Right lobe of liver (tissue), 6 donors: Measurements from ENCODE around the gene STK31. TPM values are rescaled to one million over a fixed set of nuclear protein-coding genes. Genes with fewer than 3 reads are reported as not detected.
A peak's percentile ranks its signal among the peaks of the same experiment; 100 is the strongest.

ENCODE experiments used
- ATAC-seq, 4 donors: fragments of 200-7000 bp; cut with Tn5 transposase; one replicate each; pipeline ENCODE4 v1.9.1; 2020; ENCODE audit warnings: mild to moderate bottlenecking in 4 of 4, moderate library complexity in 4 of 4
- DNase-seq, 3 donors: peaks; one replicate each; pipeline ENCODE4 v3.0.0-alpha.2; 2020
- H3K27ac ChIP-seq, 3 donors: fragments of 200-600 bp; one replicate each; pipeline ENCODE4 v1.8.0; 2022
- H3K27me3 ChIP-seq, 2 donors: fragments of 200-600 bp; one replicate each; pipeline ENCODE4 v1.8.0; 2022
- H3K36me3 ChIP-seq, 4 donors: fragments of 200-600 bp; sonication (generic) in 1 of 4; one replicate each; pipeline versions ENCODE4 v1.5.1 to v1.8.0; 2017 to 2022; ENCODE audit warnings: control low read depth in 1 of 4
- H3K4me1 ChIP-seq, 4 donors: fragments of 200-600 bp; sonication (generic) in 1 of 4; one replicate each; pipeline versions ENCODE4 v1.5.1 to v1.8.0; 2017 to 2022; ENCODE audit warnings: control low read depth in 1 of 4
- H3K4me3 ChIP-seq, 3 donors: fragments of 200-600 bp; one replicate each; pipeline ENCODE4 v1.8.0; 2022
- H3K9me3 ChIP-seq, 4 donors: fragments of 200-600 bp; sonication (generic) in 1 of 4; one replicate each; pipeline versions ENCODE4 v1.5.1 to v1.8.0; 2017 to 2022; ENCODE audit warnings: control low read depth in 1 of 4
- POLR2A ChIP-seq: fragments of 450-650 bp; IDR thresholded peaks from one replicate; pipeline ENCODE4 v1.6.1; 2017; ENCODE audit warnings: antibody characterized with exemption, mild to moderate bottlenecking
- WGBS: methylation state at CpG from one replicate; pipeline ENCODE4 v1.1.6; 2018; ENCODE audit warnings: low coverage, low lambda C conversion rate; ENCODE audit not compliant: insufficient coverage; ENCODE audit errors: missing lambda C conversion rate; 5-methylcytosine and 5-hydroxymethylcytosine counted together
- intact Hi-C, 2 donors: fragments of 100-400 bp; cut with DNase I; formaldehyde crosslinking; loops; one replicate each; pipeline versions ENCODE4 v1.11.2 to v1.14.1; 2022
- total RNA-seq, 6 experiments: library from RNA; depleted of rRNA in 2 of 6; stranded (reverse); fragments of >200 nt in 2 of 6; fragmentation: NEBNext Ultra II Directional in 3 of 6; extraction: Animal tissue kit (Norgen Biotek cat#: 25700) in 3 of 6; gene quantifications; one replicate each; pipeline versions ENCODE4 v1.1.0 to v1.2.4, GENCODE V29; 2016 to 2023
- TF ChIP-seq, protein P1 (sequence below), 4 donors: fragments of 200-600 bp in 3 of 4; fragments of 450-650 bp in 1 of 4; IDR thresholded peaks; one replicate each; pipeline versions ENCODE4 v1.5.1 to v1.8.0; 2016 to 2022; ENCODE audit warnings: antibody characterized with exemption in 4 of 4, mild to moderate bottlenecking in 2 of 4
- donor health status: DM: no; HTN: yes; CAD: no.
- donor health status: DM: no; HTN: no; CAD: no.
- donor health status: DM: no; HTN: no; CAD: no.
- donor health status: DM: no; HTN: yes; CAD: no.
- donor health status: DM: no; HTN: yes; CAD: no.

The STK31 gene
- total RNA-seq, 6 experiments from 2014 or later = 0.13 to 0.62 (median 0.32) TPM; not detected in 1

DNA sequence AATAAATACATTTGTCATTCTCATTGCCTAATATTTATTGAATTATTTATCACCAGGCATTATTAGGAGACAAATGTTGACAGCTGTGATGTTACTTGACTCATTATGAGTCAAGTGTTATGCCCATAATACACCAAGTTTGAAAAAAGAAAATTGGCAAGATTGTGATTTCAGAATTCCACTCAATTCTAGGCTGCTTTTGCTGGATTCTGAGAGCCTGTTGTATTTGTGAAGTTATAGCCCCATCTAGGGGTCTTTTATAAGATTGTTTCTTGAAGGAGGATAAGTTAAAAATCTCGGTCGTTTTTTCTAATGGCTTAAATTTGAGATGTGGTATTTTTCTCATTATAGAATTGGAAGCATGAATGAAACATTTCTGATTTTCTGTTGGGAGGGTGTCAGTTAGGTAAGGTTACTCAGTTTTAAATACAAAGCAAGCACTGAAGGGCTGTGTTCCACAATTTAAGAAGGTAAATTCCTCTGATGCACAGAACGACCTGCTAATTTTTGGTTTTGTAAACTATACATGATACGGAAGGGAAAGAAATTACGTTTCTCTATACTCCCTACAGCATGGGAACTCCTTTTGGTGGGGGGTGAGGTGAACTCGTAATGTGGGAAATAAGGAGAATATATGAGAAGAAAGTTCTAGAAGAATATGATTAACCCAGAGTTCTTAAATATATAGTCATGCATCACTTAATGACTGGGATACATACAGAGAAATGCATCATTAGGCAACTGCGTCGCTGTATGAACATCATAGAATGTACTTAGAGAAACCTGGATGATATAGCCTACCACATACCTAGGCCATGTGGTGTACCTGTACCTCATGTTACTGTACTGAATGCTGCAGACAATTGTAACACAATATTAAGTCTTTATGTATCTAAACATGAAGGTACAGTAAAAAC lies 2.6 kb downstream of the STK31 start:
- intact Hi-C loops = no loop called here
- H3K9me3 ChIP-seq = no peaks in the 10 kb centered on the region
- no peaks in the 10 kb centered on the region for H3K4me1 ChIP-seq
- no peak overlapping the region for H3K27ac ChIP-seq
- WGBS = 35% methylated on average over 8 of the region's 8 CpGs
- H3K27me3 ChIP-seq = no peaks in the 10 kb centered on the region
- no peak overlapping the region for H3K4me3 ChIP-seq
- ATAC-seq (peak; percentile 71 to 90 (median 78)), DNase-seq (no peak)
- no peaks in the 10 kb centered on the region for H3K36me3 ChIP-seq
- no peak for TF ChIP-seq POLR2A
- TF ChIP-seq, protein P1, sequence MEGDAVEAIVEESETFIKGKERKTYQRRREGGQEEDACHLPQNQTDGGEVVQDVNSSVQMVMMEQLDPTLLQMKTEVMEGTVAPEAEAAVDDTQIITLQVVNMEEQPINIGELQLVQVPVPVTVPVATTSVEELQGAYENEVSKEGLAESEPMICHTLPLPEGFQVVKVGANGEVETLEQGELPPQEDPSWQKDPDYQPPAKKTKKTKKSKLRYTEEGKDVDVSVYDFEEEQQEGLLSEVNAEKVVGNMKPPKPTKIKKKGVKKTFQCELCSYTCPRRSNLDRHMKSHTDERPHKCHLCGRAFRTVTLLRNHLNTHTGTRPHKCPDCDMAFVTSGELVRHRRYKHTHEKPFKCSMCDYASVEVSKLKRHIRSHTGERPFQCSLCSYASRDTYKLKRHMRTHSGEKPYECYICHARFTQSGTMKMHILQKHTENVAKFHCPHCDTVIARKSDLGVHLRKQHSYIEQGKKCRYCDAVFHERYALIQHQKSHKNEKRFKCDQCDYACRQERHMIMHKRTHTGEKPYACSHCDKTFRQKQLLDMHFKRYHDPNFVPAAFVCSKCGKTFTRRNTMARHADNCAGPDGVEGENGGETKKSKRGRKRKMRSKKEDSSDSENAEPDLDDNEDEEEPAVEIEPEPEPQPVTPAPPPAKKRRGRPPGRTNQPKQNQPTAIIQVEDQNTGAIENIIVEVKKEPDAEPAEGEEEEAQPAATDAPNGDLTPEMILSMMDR (IDR thresholded peaks at IDR 0.05) = peak; percentile 51 to 72 (median 64)

GRCh38 chr7:23713285-23714149 lies 3.5 kb downstream of the STK31 start:
- no peak overlapping the region for H3K4me3 ChIP-seq
- DNase-seq (no peak), ATAC-seq (no peak)
- H3K27ac ChIP-seq = no peak overlapping the region
- intact Hi-C loops = no loop called here
- no peaks in the 10 kb centered on the region for H3K36me3 ChIP-seq
- no peaks in the 10 kb centered on the region for H3K27me3 ChIP-seq
- H3K9me3 ChIP-seq = no peaks in the 10 kb centered on the region
- WGBS = 67% methylated on average over 6 of the region's 6 CpGs
- TF ChIP-seq, protein P1 (IDR thresholded peaks at IDR 0.05) = no peak
- TF ChIP-seq POLR2A = no peak
- no peaks in the 10 kb centered on the region for H3K4me1 ChIP-seq

DNA sequence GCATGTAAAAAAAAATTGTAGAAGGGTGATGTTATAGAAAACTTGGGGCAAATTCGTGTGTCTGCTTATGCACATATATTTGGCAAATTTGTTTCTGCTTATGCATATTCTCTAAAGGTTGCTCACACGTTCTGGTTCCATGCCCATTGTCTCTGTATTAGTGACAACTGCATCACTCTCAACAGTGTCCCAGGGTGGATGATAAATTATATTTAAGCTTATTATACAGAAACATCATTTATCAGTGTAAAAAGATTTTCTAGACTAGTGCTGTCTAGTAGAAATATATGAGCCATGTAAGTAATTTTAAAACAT lies 4.1 kb downstream of the STK31 start:
- Histone ChIP-seq H3K36me3 (no peaks in the 10 kb centered on the region), H3K4me1 (no peaks in the 10 kb centered on the region), H3K27ac (no peak overlapping the region), H3K4me3 (no peak overlapping the region), H3K27me3 (no peaks in the 10 kb centered on the region), H3K9me3 (no peaks in the 10 kb centered on the region)
- no peak for TF ChIP-seq POLR2A
- TF ChIP-seq, protein P1 (IDR thresholded peaks at IDR 0.05) = no peak
- 37% methylated on average over 2 of the region's 2 CpGs for WGBS
- ATAC-seq = no peak
- DNase-seq = no peak
- intact Hi-C loops = no loop called here

- intact Hi-C loops = no loop called here
- no peaks in the 10 kb centered on the region for H3K9me3 ChIP-seq
- no peaks in the 10 kb centered on the region for H3K36me3 ChIP-seq
- TF ChIP-seq, protein P1 (IDR thresholded peaks at IDR 0.05) = no peak
- no peak for TF ChIP-seq POLR2A
- DNase-seq (no peak), ATAC-seq (no peak)
- H3K4me1 ChIP-seq = no peaks in the 10 kb centered on the region
- H3K27me3 ChIP-seq = no peaks in the 10 kb centered on the region
- H3K4me3 ChIP-seq = no peak overlapping the region
- no peak overlapping the region for H3K27ac ChIP-seq
- 83% methylated on average over 1 of the region's 1 CpG for WGBS
Observed at GRCh38 chr7:23714579-23714978, 4.6 kb downstream of the STK31 start.
